Measurements from ENCODE around the gene ARHGEF40. TPM values are rescaled to one million over a fixed set of nuclear protein-coding genes. Genes with fewer than 3 reads are reported as not detected.
A peak's percentile ranks its signal among the peaks of the same experiment; 100 is the strongest.

Gene ARHGEF40
- total RNA-seq, 1 donor from 2014 or later: 65.8 TPM

DNA sequence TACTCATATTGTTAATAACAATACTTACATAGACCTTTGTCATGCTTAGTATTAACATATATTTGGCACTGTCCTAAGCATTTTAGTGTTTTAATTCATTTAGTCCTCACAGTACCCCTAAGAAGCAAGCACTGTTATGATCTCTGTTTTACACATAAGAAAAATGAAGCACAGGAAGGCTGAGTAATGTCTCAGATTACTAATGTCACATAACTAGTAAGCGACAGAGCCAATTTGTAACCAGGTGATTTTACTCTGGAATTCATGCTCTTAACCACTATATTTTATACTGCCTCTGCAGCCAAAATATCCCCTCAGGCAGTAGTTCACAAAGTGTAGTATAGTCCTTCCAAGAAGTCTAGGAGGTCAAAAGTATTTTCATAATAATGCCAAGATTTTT is 51.0 kb downstream of the ARHGEF40 start:
- Mint-ChIP-seq H3K36me3 (no peaks in the 10 kb centered on the region), H3K4me3 (no peak overlapping the region), H3K4me1 (ENCODE audit: unreplicated experiment) (no peaks in the 10 kb centered on the region), H3K27me3 (peaks cover 1% of the 10 kb centered on the region), H3K9me3 (no peaks in the 10 kb centered on the region), H3K27ac (no peak overlapping the region)
- TF ChIP-seq, protein P1, sequence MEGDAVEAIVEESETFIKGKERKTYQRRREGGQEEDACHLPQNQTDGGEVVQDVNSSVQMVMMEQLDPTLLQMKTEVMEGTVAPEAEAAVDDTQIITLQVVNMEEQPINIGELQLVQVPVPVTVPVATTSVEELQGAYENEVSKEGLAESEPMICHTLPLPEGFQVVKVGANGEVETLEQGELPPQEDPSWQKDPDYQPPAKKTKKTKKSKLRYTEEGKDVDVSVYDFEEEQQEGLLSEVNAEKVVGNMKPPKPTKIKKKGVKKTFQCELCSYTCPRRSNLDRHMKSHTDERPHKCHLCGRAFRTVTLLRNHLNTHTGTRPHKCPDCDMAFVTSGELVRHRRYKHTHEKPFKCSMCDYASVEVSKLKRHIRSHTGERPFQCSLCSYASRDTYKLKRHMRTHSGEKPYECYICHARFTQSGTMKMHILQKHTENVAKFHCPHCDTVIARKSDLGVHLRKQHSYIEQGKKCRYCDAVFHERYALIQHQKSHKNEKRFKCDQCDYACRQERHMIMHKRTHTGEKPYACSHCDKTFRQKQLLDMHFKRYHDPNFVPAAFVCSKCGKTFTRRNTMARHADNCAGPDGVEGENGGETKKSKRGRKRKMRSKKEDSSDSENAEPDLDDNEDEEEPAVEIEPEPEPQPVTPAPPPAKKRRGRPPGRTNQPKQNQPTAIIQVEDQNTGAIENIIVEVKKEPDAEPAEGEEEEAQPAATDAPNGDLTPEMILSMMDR (conservative IDR thresholded peaks at IDR 0.05): no peak
- DNase-seq (ENCODE audit: extremely low spot score, unreplicated experiment): no peak

DNA sequence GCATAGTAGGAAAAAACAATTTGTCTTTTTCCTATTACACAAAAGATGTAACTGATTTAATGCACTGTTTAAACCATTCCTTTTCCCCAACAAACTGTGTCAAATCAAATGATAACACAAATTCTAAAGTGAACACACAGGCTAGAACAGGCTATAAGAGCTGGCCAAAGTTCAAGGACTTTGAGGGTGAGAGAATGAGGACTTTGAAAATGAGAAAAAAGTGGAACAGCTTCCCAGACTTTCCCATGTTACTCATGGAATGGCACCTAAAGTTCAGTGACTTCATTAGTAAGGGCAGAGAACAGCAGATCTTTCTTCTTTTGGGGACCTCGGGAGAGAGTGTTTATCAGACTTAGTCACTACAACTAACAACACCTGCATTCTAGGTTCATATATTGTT is 53.3 kb downstream of the ARHGEF40 start:
- no peak for DNase-seq (ENCODE audit: extremely low spot score, unreplicated experiment)
- Mint-ChIP-seq H3K4me1 (ENCODE audit: unreplicated experiment) (no peaks in the 10 kb centered on the region), H3K27me3 (peaks cover 13% of the 10 kb centered on the region), H3K9me3 (no peaks in the 10 kb centered on the region), H3K27ac (no peak overlapping the region), H3K4me3 (no peak overlapping the region), H3K36me3 (no peaks in the 10 kb centered on the region)
- TF ChIP-seq, protein P1 (conservative IDR thresholded peaks at IDR 0.05): no peak

DNA sequence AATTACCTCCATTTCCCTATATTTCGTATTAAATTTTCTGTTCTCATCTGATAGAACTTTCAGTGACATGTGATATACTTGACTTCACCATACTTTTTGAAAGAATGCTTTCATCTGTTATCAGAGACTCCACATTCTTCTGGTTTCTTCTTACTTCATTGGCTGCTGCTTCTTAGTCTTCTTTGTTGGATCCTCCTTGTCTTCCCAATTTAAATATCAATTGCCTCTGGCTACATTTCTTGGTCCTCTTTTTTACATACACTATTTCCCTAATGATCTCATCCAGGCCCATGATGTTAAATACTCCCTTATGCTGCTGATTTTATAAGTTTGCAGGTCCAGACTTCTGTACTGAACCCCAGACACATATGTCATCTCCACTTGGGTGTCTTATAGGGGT is 63.8 kb downstream of the ARHGEF40 start:
- no peak for DNase-seq (ENCODE audit: extremely low spot score, unreplicated experiment)
- Mint-ChIP-seq H3K4me1 (ENCODE audit: unreplicated experiment) (no peaks in the 10 kb centered on the region), H3K36me3 (no peaks in the 10 kb centered on the region), H3K4me3 (no peak overlapping the region), H3K27ac (no peak overlapping the region), H3K9me3 (no peaks in the 10 kb centered on the region), H3K27me3 (peaks cover 2% of the 10 kb centered on the region)
- TF ChIP-seq, protein P1 (conservative IDR thresholded peaks at IDR 0.05): no peak

DNA sequence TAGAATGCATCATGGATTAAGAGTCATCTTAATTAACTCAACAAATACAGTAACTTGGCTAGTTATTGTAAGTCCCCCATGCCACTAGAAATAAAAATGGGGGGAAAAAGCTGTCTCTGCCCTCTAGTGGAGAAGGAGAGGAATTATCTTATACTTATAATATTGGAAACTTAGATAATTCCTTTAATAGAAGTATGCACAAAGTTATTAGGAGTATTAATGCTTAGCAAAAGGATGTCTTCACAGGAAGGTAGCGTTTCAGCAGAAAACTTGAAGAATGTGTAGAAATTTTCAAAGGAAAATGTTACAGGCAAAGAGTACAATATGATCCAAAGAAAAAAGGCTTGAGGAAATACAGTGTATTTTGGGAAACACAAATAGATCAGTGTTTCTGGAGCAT is 65.9 kb downstream of the ARHGEF40 start:
- H3K27ac Mint-ChIP-seq: no peak overlapping the region
- H3K9me3 Mint-ChIP-seq: no peaks in the 10 kb centered on the region
- no peaks in the 10 kb centered on the region for H3K27me3 Mint-ChIP-seq
- no peak overlapping the region for H3K4me3 Mint-ChIP-seq
- no peaks in the 10 kb centered on the region for H3K4me1 Mint-ChIP-seq (ENCODE audit: unreplicated experiment)
- no peak for DNase-seq (ENCODE audit: extremely low spot score, unreplicated experiment)
- no peaks in the 10 kb centered on the region for H3K36me3 Mint-ChIP-seq
- TF ChIP-seq, protein P1 (conservative IDR thresholded peaks at IDR 0.05): peak; percentile 86

Small RNA genes within 50 kb of the gene (microRNA-seq; reads per million reads assigned to microRNA genes)
- not detected for gene MIR6717

Other genes starting within 250 kb of the ARHGEF40 start
- not detected in 2 replicates for gene RNASE3, start 178.9 kb upstream of the ARHGEF40 start, total RNA-seq (ENCODE audit: low replicate concordance)
- not detected in 2 replicates for gene RNASE2, start 114.8 kb upstream of the ARHGEF40 start, total RNA-seq (ENCODE audit: low replicate concordance)
- gene METTL17, start 80.3 kb upstream of the ARHGEF40 start, total RNA-seq (ENCODE audit: low replicate concordance): 59.7 and 88.1 TPM in 2 replicates
- 4.5 and 14.2 TPM in 2 replicates for gene SLC39A2, start 71.0 kb upstream of the ARHGEF40 start, total RNA-seq (ENCODE audit: low replicate concordance)
- 150 and 214 TPM in 2 replicates for gene NDRG2, start 45.2 kb upstream of the ARHGEF40 start, total RNA-seq (ENCODE audit: low replicate concordance)
- gene TPPP2, start 40.1 kb upstream of the ARHGEF40 start, total RNA-seq (ENCODE audit: low replicate concordance): not detected in 2 replicates
- gene RNASE13, start 35.5 kb upstream of the ARHGEF40 start, total RNA-seq (ENCODE audit: low replicate concordance): not detected in 2 replicates
- 0.55 TPM in 1 of 2 replicates, not detected in the other for gene RNASE7, start 27.9 kb upstream of the ARHGEF40 start, total RNA-seq (ENCODE audit: low replicate concordance)
- gene RNASE8, start 12.5 kb upstream of the ARHGEF40 start, total RNA-seq (ENCODE audit: low replicate concordance): not detected in 2 replicates
- gene ZNF219, start 28.4 kb downstream of the ARHGEF40 start, total RNA-seq (ENCODE audit: low replicate concordance): 47.8 and 58.0 TPM in 2 replicates
- gene TMEM253, start 30.8 kb downstream of the ARHGEF40 start, total RNA-seq (ENCODE audit: low replicate concordance): 1.8 and 2.9 TPM in 2 replicates
- 0.17 TPM in 1 of 2 replicates, not detected in the other for gene OR5AU1, start 85.8 kb downstream of the ARHGEF40 start, total RNA-seq (ENCODE audit: low replicate concordance)
- gene HNRNPC, start 199.1 kb downstream of the ARHGEF40 start, total RNA-seq (ENCODE audit: low replicate concordance): 474 and 692 TPM in 2 replicates
- gene RPGRIP1, start 209.8 kb downstream of the ARHGEF40 start, total RNA-seq (ENCODE audit: low replicate concordance): 0.19 and 0.63 TPM in 2 replicates